B cell (primary cell): ENCODE measurements around the gene FRMD4B. TPM values are rescaled to one million over a fixed set of nuclear protein-coding genes. Genes with fewer than 3 reads are reported as not detected.
A peak's percentile ranks its signal among the peaks of the same experiment; 100 is the strongest.

ENCODE experiments used
- ATAC-seq: fragments of 200-7000 bp; cut with Tn5 transposase; one replicate; pipeline ENCODE4 v1.10.0; 2021; ENCODE audit warnings: low read depth, mild to moderate bottlenecking, moderate number of reproducible peaks, moderate library complexity
- CTCF ChIA-PET: fragments of 350-600 bp; sonication (Branson Sonifier 250); formaldehyde crosslinking; loops from one replicate; lab custom pipeline; 2021; ENCODE audit warnings: antibody characterized with exemption, inconsistent platforms; lab: Charles Lee
- POLR2A ChIA-PET: fragments of 350-600 bp; sonication (Branson Sonifier 250); formaldehyde crosslinking; loops from one replicate; lab custom pipeline; 2021; ENCODE audit warnings: antibody characterized with exemption; lab: Charles Lee
- DNase-seq: peaks from one replicate; pipeline ENCODE4 v3.0.0; 2013
- H2AFZ ChIP-seq: 2 replicates; pipeline ENCODE4 v1.6.1; 2012; ENCODE audit warnings: mild to moderate bottlenecking, low read depth, low read length; ENCODE audit not compliant: insufficient read depth, poor library complexity, severe bottlenecking
- H3K27ac ChIP-seq, 2 donors: 1 replicate in 1 of 2; 2 replicates in 1 of 2; pipeline ENCODE4 v1.5.1; 2012 to 2013; ENCODE audit warnings: low read length in 2 of 2, mild to moderate bottlenecking in 2 of 2, moderate library complexity in 1 of 2
- H3K27me3 ChIP-seq, 4 experiments: fragments of 200-600 bp in 1 of 4; sonication (generic) in 1 of 4; replicated peaks in 1 of 4; 1 replicate in 2 of 4; 2 replicates in 2 of 4; pipeline versions ENCODE4 v1.6.1 to v1.7.0; 2013 to 2016; ENCODE audit warnings: low read length in 3 of 4, mild to moderate bottlenecking in 2 of 4, mixed read lengths in 1 of 4, moderate library complexity in 1 of 4; ENCODE audit not compliant: insufficient read depth in 4 of 4, control insufficient read depth in 3 of 4; ENCODE audit errors: control extremely low read depth in 1 of 4
- H3K36me3 ChIP-seq, 2 experiments: replicated peaks in 1 of 2; 1 replicate in 1 of 2; 2 replicates in 1 of 2; pipeline versions ENCODE4 v1.6.1 to v1.7.1; 2013; ENCODE audit warnings: low read length in 1 of 2; ENCODE audit not compliant: insufficient read depth in 2 of 2, control insufficient read depth in 1 of 2; ENCODE audit errors: control extremely low read depth in 1 of 2, extremely low read depth in 1 of 2
- H3K4me1 ChIP-seq, 2 donors: fragments of 200-600 bp in 1 of 2; sonication (generic) in 1 of 2; 1 replicate in 1 of 2; 2 replicates in 1 of 2; pipeline versions ENCODE4 v1.5.1 to v1.6.1; 2013 to 2017; ENCODE audit warnings: low read length in 2 of 2; ENCODE audit not compliant: control insufficient read depth in 2 of 2, insufficient read depth in 2 of 2
- H3K4me2 ChIP-seq: replicated peaks from 2 replicates; pipeline ENCODE3; 2012; ENCODE audit warnings: mild to moderate bottlenecking, low read depth, low read length; ENCODE audit not compliant: poor library complexity, severe bottlenecking
- H3K4me3 ChIP-seq, 5 experiments: fragments of 200-600 bp in 1 of 5; sonication (generic) in 1 of 5; 1 replicate in 3 of 5; 2 replicates in 2 of 5; pipeline versions ENCODE4 v1.5.1 to v1.7.0; 2011 to 2016; ENCODE audit warnings: low read length in 4 of 5, mild to moderate bottlenecking in 4 of 5, low read depth in 2 of 5, control low read depth in 1 of 5, moderate library complexity in 1 of 5; ENCODE audit not compliant: insufficient read depth in 1 of 5; ENCODE audit errors: control extremely low read depth in 1 of 5, extremely low read depth in 1 of 5
- H3K79me2 ChIP-seq: fragments of 200-600 bp; sonication (generic); one replicate; pipeline ENCODE4 v1.6.0; 2016; ENCODE audit warnings: low read length; ENCODE audit not compliant: control insufficient read depth, insufficient read depth
- H3K9ac ChIP-seq: fragments of 200-600 bp; sonication (generic); 2 replicates; pipeline ENCODE4 v1.6.1; 2017; ENCODE audit warnings: mild to moderate bottlenecking, low read length, moderate library complexity
- H3K9me3 ChIP-seq, 3 donors: one replicate each; pipeline versions ENCODE4 v1.6.1 to v1.7.1; 2013; ENCODE audit warnings: low read length in 2 of 3; ENCODE audit not compliant: control insufficient read depth in 2 of 3, insufficient read depth in 1 of 3; ENCODE audit errors: control extremely low read depth in 1 of 3
- H4K20me1 ChIP-seq: 2 replicates; pipeline ENCODE4 v1.6.0; 2012; ENCODE audit warnings: mild to moderate bottlenecking, low read length; ENCODE audit not compliant: insufficient read depth, control insufficient read depth, poor library complexity, severe bottlenecking
- H3K27ac Mint-ChIP-seq: one replicate; pipeline ENCODE4 v1.8.0; 2021; ENCODE audit warnings: mixed read lengths
- H3K27me3 Mint-ChIP-seq: one replicate; pipeline ENCODE4 v1.8.0; 2021; ENCODE audit warnings: mixed read lengths
- H3K4me1 Mint-ChIP-seq: one replicate; pipeline ENCODE4 v1.8.0; 2021; ENCODE audit warnings: mixed read lengths
- H3K4me3 Mint-ChIP-seq: one replicate; pipeline ENCODE4 v1.8.0; 2021; ENCODE audit warnings: mixed read lengths
- H3K9me3 Mint-ChIP-seq: one replicate; pipeline ENCODE4 v1.8.0; 2022; ENCODE audit warnings: mixed read lengths; ENCODE audit not compliant: insufficient read depth
- EZH2 ChIP-seq: IDR thresholded peaks from 2 replicates; pipeline ENCODE4 v1.6.1; 2012; ENCODE audit warnings: borderline replicate concordance, low read depth, mild to moderate bottlenecking, moderate library complexity, low read length; ENCODE audit not compliant: insufficient read depth, poor library complexity, severe bottlenecking
- WGBS: methylation state at CpG from one replicate; pipeline ENCODE4 v1.1.5; 2013; ENCODE audit warnings: missing lambda C conversion rate; ENCODE audit not compliant: insufficient coverage; 5-methylcytosine and 5-hydroxymethylcytosine counted together
- intact Hi-C: fragments of 100-400 bp; cut with micrococcal nuclease; formaldehyde crosslinking; loops from one replicate; pipeline ENCODE4 v1.10.0; 2022
- polyA plus RNA-seq: library from polyadenylated mRNA; depleted of rRNA; stranded (reverse); fragments of >200 nt; gene quantifications from 2 replicates; pipeline ENCODE4 v1.2.3, GENCODE V29; 2012
- total RNA-seq, 2 donors: library from RNA; stranded (reverse); fragments of 120-200 nt in 1 of 2; gene quantifications; 1 replicate in 1 of 2; 2 replicates in 1 of 2; pipeline versions ENCODE4 v1.2.3 to v1.2.4, GENCODE V29; 2013 to 2022
- TF ChIP-seq, protein P1 (sequence below): fragments of 200-600 bp; IDR thresholded peaks from one replicate; pipeline ENCODE4 v1.8.0; 2022; ENCODE audit warnings: antibody characterized with exemption, mild to moderate bottlenecking

The FRMD4B gene
- total and polyA plus RNA-seq, 2 donors (not counting 1 experiment from before 2014, with no cell fraction given) = 0.06 to 0.20 TPM

GRCh38 chr3:69329892-69330291 is 56.0 kb downstream of the FRMD4B start:
- Mint-ChIP-seq H3K4me1 (peaks cover 40% of the 10 kb centered on the region), H3K4me3 (no peak overlapping the region), H3K9me3 (no peaks in the 10 kb centered on the region), H3K27me3 (peaks cover 13% of the 10 kb centered on the region), H3K27ac (no peak overlapping the region)
- no CpG with 5 or more reads among the region's 1 CpG for WGBS
- Histone ChIP-seq H4K20me1 (no peaks in the 10 kb centered on the region), H3K79me2 (no peaks in the 10 kb centered on the region), H3K4me3 (no peak overlapping the region), H3K27me3 (no peaks in the 10 kb centered on the region), H3K27ac (no peak overlapping the region), H3K36me3 (no peaks in the 10 kb centered on the region), H2AFZ (no peak overlapping the region), H3K4me1 (peaks cover 29 to 32% of the 10 kb centered on the region in 2 donors), H3K4me2 (no peak overlapping the region), H3K9ac (no peak overlapping the region), H3K9me3 (no peaks in the 10 kb centered on the region)
- ChIA-PET CTCF (no interaction called here), POLR2A (no interaction called here)
- intact Hi-C loops = no loop called here
- ATAC-seq = no peak
- TF ChIP-seq, protein P1, sequence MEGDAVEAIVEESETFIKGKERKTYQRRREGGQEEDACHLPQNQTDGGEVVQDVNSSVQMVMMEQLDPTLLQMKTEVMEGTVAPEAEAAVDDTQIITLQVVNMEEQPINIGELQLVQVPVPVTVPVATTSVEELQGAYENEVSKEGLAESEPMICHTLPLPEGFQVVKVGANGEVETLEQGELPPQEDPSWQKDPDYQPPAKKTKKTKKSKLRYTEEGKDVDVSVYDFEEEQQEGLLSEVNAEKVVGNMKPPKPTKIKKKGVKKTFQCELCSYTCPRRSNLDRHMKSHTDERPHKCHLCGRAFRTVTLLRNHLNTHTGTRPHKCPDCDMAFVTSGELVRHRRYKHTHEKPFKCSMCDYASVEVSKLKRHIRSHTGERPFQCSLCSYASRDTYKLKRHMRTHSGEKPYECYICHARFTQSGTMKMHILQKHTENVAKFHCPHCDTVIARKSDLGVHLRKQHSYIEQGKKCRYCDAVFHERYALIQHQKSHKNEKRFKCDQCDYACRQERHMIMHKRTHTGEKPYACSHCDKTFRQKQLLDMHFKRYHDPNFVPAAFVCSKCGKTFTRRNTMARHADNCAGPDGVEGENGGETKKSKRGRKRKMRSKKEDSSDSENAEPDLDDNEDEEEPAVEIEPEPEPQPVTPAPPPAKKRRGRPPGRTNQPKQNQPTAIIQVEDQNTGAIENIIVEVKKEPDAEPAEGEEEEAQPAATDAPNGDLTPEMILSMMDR = no peak
- TF ChIP-seq EZH2 = no peak
- no peak for DNase-seq

- Histone ChIP-seq H3K4me2 (peak overlapping the region; percentile 8), H2AFZ (peak overlapping the region; percentile 58), H3K9ac (no peak overlapping the region), H3K4me1 (peaks cover 34 to 38% of the 10 kb centered on the region in 2 donors), H3K36me3 (no peaks in the 10 kb centered on the region), H3K4me3 (no peak overlapping the region), H3K9me3 (no peaks in the 10 kb centered on the region), H4K20me1 (no peaks in the 10 kb centered on the region), H3K27ac (no peak overlapping the region), H3K79me2 (no peaks in the 10 kb centered on the region), H3K27me3 (no peaks in the 10 kb centered on the region)
- Mint-ChIP-seq H3K9me3 (no peaks in the 10 kb centered on the region), H3K27ac (no peak overlapping the region), H3K4me1 (peaks cover 46% of the 10 kb centered on the region), H3K4me3 (peak overlapping the region; percentile 20), H3K27me3 (peaks cover 7% of the 10 kb centered on the region)
- CTCF ChIA-PET = no interaction called here
- ATAC-seq (no peak), DNase-seq (no peak)
- TF ChIP-seq EZH2 = no peak
- TF ChIP-seq, protein P1 = no peak
- intact Hi-C loops = no loop called here
- WGBS = no CpG with 5 or more reads among the region's 3 CpGs
- POLR2A ChIA-PET = no interaction called here
Measured at GRCh38 chr3:69328963-69329302, 57.0 kb downstream of the FRMD4B start.
